RPMI7951 (cell line): ENCODE data around the gene CTAGE4. TPM values are rescaled to one million over a fixed set of nuclear protein-coding genes. Genes with fewer than 3 reads are reported as not detected.
"Not testable (repeated sequence)": the region's sequence is repeated elsewhere in the genome, so short reads cannot be mapped to it uniquely, and the experiment has no call there.

ENCODE experiments used
- DNase-seq: peaks from one replicate; pipeline ENCODE4 v3.0.0-alpha.2; 2012; ENCODE audit warnings: low read depth
- total RNA-seq: library from RNA; depleted of rRNA; stranded (reverse); fragments of >200 nt; shearing (Covaris generic); gene quantifications from 2 replicates; pipeline ENCODE4 v1.2.3, GENCODE V29; 2014; rRNA removed

CTAGE4 gene
- total RNA-seq, 1 experiment from 2014 or later = 0.60 TPM

DNA sequence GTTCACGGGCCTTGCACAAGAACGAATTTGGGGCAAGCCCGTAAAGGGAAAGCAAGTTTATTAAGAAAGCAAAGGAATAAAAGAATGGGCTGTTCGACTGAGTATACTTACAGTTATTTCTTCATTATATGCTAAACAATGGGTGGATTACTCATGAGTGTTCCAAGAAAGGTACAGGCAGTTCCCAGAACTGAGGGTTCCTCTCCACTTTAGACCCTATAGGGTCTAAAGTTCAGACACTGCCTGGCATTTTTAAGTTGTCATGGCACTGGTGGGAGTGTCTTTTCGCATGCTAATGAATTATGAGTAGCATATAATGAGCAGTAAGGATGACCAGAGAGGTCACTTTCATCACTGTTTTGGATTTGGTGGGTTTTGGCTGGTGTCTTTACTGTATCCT, 22.0 kb downstream of the CTAGE4 start:
- not testable (repeated sequence) for DNase-seq

DNA sequence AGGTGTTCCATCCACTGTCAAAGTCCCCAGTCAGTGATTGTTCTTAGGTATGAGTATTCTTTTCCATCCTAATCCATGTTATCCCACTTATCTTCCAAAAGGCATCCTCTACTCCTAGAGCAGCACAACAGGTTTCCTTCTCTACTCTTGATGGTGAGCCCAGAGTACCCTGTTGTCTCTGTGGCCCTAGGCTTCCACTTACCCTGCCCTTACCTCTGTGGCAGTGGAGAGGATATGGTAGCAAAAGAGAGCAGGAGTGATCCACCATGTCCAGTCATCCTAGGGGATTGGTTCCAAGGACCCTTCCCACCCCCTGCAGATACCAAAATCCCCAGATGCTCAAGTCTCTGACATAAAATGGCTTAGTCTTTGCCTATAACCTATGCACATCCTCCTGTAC, 33.9 kb downstream of the CTAGE4 start:
- DNase-seq = not testable (repeated sequence)

DNA sequence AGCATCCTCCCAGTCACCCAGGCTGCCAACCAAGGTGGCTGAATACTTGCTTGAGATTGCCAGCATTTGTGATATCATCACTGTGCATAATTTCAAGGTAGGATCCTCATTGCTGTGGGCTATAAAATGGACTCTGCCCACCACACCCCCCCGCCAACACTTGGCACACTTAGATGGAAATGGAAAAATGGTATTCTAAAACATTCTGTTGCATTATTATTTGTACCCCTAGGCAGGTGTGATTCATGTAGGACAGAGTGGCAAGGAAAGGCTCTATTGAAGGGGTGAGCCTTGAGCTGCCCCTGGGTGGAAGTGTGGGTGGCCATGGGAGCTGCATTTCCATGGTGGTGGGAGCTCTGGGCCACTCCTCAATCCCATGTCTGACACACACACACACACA, 35.3 kb downstream of the CTAGE4 start:
- DNase-seq = not testable (repeated sequence)

DNA sequence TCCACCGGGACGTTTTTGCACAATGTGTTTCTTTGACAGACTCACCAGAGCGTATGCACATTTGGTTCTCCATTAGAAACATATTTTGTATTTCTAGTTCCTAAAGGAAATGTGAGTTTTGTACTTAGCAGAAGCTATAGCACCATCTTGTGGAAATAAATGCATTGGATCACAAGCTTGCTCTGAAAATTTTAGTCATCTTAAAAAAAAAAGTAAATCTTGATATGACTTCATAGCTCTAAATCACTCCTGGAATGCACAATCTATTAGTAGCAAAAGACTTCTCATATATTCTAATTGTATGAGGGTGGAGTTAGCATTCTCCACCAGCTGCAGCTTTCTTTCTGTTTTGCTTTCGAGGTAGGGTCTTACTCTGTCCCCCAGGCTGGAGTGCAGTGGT, 35.9 kb downstream of the CTAGE4 start:
- not testable (repeated sequence) for DNase-seq

DNA sequence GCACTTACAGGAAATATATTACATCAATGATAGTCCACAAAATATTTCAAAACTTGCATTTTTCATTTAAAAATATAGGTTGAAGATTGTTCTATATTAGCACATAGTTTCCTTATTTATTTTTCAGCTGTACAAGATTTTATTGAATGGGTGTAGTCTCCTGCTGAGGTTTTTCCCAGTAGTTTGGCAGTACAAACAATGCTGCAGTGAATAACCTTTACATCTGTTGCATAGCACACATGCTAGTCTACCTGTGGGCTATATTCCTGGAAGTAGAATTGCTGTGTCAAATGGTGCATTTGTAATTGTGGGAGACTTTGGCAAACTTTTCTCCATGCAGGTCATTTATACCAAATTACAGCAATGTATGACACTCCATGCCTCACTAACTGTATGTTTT, 37.3 kb downstream of the CTAGE4 start:
- not testable (repeated sequence) for DNase-seq

DNA sequence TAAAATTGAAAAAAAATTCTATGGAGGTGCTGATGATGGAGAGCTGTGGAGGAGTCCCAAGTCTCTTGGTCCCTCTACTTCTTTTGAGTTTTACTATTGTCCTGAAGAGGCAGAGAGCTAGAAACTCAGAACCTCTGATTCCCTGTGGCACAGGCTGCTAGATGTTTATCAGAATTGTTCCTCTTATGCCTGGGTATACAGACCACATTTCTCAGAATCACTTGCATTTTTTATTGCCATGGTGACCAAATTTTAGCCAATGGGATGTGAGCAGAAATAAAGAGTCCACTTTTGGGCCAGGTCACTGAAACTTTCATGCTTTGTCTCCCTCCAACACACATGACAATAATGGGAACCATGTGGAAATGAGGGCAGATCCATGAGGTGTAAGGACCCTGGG, 40.4 kb downstream of the CTAGE4 start:
- DNase-seq = not testable (repeated sequence)

DNA sequence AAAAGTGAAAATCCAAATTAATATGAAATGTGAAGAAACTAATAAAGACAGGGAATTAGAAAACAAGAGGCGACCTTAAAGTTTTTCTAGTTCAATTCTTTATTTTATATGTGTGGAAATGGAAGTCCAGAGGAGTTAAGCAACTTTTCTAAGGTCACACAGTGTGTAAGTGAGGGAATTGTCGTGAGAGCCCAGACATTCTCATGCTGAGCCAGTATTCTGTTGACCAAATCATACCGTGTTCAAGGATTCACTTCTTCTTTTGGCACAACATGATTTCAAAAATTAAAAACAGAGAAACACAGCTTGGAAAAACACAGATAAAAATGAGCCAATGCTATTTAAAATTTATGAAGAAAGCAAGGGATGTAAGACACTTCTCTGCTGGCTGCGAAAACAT, 43.6 kb downstream of the CTAGE4 start:
- DNase-seq = not testable (repeated sequence)

DNA sequence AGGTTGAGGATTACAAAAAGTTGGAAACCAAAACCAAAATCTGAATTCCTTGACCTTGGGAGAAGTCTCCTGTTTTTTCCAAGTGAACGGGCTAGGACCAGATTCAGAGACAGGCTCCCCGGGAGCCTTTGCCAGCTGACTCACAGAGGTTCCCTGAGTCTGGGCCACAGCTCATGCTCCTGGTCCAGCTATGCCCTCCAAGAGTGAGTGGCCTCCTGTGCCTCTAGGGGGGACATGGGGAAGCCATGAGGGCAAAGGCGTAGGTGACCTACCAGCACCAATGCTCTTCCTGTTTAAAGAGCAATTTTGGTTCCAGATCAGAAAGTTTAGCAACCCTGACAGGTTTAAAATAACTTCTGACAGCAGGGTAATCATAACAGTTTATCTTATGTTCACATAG, 45.5 kb downstream of the CTAGE4 start:
- DNase-seq = not testable (repeated sequence)

DNA sequence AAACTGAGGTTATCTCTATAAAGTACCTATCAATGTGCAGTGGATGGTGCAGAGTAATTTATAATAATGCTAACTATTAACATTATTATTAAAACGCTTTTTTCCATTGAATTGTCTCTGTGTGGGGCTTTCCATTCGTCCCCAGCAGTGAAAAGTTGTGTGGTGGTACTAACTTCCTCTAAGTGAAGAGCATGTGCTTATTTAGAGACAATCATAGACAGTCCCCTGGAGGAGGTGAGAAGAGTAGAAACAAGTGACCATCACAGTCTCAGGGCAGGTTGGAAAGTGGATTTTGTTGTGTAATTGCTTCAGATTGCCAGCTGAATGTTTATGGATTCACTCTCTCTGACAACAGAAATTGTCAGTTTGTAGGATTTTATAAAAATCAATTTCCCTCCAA, 47.8 kb downstream of the CTAGE4 start:
- DNase-seq = not testable (repeated sequence)

DNA sequence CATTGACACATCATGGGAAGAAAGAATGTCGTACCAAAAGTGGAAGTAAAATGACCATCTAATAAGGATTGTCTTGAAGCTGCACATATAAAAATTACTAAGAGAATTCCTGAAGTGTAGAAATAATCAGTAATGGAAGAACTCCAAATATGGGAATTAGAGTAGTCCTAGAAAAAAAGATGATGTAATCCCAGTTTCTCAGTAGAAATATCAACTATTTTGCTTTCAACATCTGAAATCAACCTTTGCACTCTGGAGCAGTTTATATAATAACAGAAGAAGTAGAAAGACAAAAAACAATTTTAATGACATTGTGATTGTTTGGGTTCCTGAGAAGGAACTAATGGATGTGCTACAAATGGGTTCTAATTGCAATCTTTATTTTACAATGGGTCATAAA, 49.8 kb downstream of the CTAGE4 start:
- DNase-seq = not testable (repeated sequence)

Other genes with a start within 250 kb of the CTAGE4 start
- not detected in 2 replicates for gene OR2F2, start 248.2 kb upstream of the CTAGE4 start, total RNA-seq
- gene OR2F1, start 228.6 kb upstream of the CTAGE4 start, total RNA-seq = not detected in 2 replicates
- gene OR6B1, start 183.1 kb upstream of the CTAGE4 start, total RNA-seq = not detected in 2 replicates
- gene OR2A5, start 134.5 kb upstream of the CTAGE4 start, total RNA-seq = not detected in 2 replicates
- gene OR2A25, start 113.7 kb upstream of the CTAGE4 start, total RNA-seq = not detected in 2 replicates
- gene OR2A12, start 97.2 kb upstream of the CTAGE4 start, total RNA-seq = not detected in 2 replicates
- not detected in 2 replicates for gene OR2A2, start 73.9 kb upstream of the CTAGE4 start, total RNA-seq
- not detected in 2 replicates for gene OR2A14, start 60.3 kb upstream of the CTAGE4 start, total RNA-seq
- 1.3 and 1.4 TPM in 2 replicates for gene ARHGEF35, start 12.4 kb downstream of the CTAGE4 start, total RNA-seq
- gene OR2A42, start 56.1 kb downstream of the CTAGE4 start, total RNA-seq = 0.12 TPM in 1 of 2 replicates, not detected in the other
- 0.24 TPM in 1 of 2 replicates, not detected in the other for gene OR2A7, start 81.3 kb downstream of the CTAGE4 start, total RNA-seq
- 0.39 TPM in 1 of 2 replicates, not detected in the other for gene CTAGE8, start 85.8 kb downstream of the CTAGE4 start, total RNA-seq
- 0.20 and 1.7 TPM in 2 replicates for gene OR2A1, start 129.0 kb downstream of the CTAGE4 start, total RNA-seq
- 1.1 and 1.4 TPM in 2 replicates for gene ARHGEF5, start 171.9 kb downstream of the CTAGE4 start, total RNA-seq
- not detected in 2 replicates for gene NOBOX, start 220.2 kb downstream of the CTAGE4 start, total RNA-seq